PC-3 (cell line): ENCODE results near the gene CERS6. TPM values are rescaled to one million over a fixed set of nuclear protein-coding genes. Genes with fewer than 3 reads are reported as not detected.
"Not testable (repeated sequence)": the region's sequence is repeated elsewhere in the genome, so short reads cannot be mapped to it uniquely, and the experiment has no call there.

Experiments
- ATAC-seq: fragments of 200-7000 bp; cut with Tn5 transposase; 2 replicates; pipeline ENCODE4 v1.9.1; 2020; ENCODE audit warnings: mild to moderate bottlenecking, moderate library complexity
- BruUV-seq: library from RNA; stranded (reverse); fragments of 400-500 nt; replicated peaks from 2 replicates; lab custom pipeline; 2021; lab: Mats Ljungman, UMichigan
- CTCF ChIA-PET: fragments of 300-600 bp; sonication (Branson Sonifier 250); formaldehyde crosslinking; loops from one replicate; lab custom pipeline; 2022; ENCODE audit warnings: antibody characterized with exemption; lab: Charles Lee
- POLR2A ChIA-PET: fragments of 300-600 bp; sonication (Branson Sonifier 250); formaldehyde crosslinking; loops from one replicate; lab custom pipeline; 2022; ENCODE audit warnings: antibody characterized with exemption; ENCODE audit not compliant: unreplicated experiment; lab: Charles Lee
- DNase-seq: peaks from one replicate; pipeline ENCODE4 v3.0.0-alpha.2; 2015
- H2AFZ ChIP-seq: fragments of 300-600 bp; sonication (generic); 2 replicates; pipeline ENCODE4 v1.6.0; 2016; ENCODE audit warnings: antibody characterized with exemption, low read length
- H3F3A ChIP-seq: fragments of 300-600 bp; sonication (generic); one replicate; pipeline ENCODE4 v1.6.0; 2017; ENCODE audit warnings: antibody characterized with exemption, low read length, control low read depth, mild to moderate bottlenecking; ENCODE audit not compliant: unreplicated experiment
- H3K27ac ChIP-seq: fragments of 300-600 bp; sonication (generic); 2 replicates; pipeline ENCODE4 v1.5.1; 2016; ENCODE audit warnings: mild to moderate bottlenecking, low read length
- H3K27me3 ChIP-seq: fragments of 300-600 bp; sonication (generic); 2 replicates; pipeline ENCODE4 v1.6.1; 2016; ENCODE audit warnings: low read length, mixed read lengths
- H3K36me3 ChIP-seq: fragments of 300-600 bp; sonication (generic); 2 replicates; pipeline ENCODE4 v1.6.1; 2016; ENCODE audit warnings: low read depth, mixed run types, low read length, mixed read lengths
- H3K4me1 ChIP-seq: fragments of 300-600 bp; sonication (generic); 2 replicates; pipeline ENCODE4 v1.5.1; 2016; ENCODE audit warnings: low read length; ENCODE audit not compliant: insufficient read depth
- H3K4me2 ChIP-seq: fragments of 300-600 bp; sonication (generic); 2 replicates; pipeline ENCODE4 v1.6.0; 2016; ENCODE audit warnings: low read length
- H3K4me3 ChIP-seq: fragments of 300-600 bp; sonication (generic); 2 replicates; pipeline ENCODE4 v1.5.1; 2016; ENCODE audit warnings: mild to moderate bottlenecking, low read length, mixed read lengths
- H3K79me2 ChIP-seq: fragments of 300-600 bp; sonication (generic); 2 replicates; pipeline ENCODE4 v1.6.1; 2017; ENCODE audit warnings: low read length, mixed read lengths
- H3K9ac ChIP-seq: fragments of 300-600 bp; sonication (generic); 2 replicates; pipeline ENCODE4 v1.6.0; 2016; ENCODE audit warnings: mild to moderate bottlenecking, low read length
- H3K9me2 ChIP-seq: fragments of 300-600 bp; sonication (generic); replicated peaks from 2 replicates; pipeline ENCODE4 v1.6.1; 2016; ENCODE audit warnings: mixed run types, low read length, mixed read lengths
- H3K9me3 ChIP-seq: fragments of 300-600 bp; sonication (generic); 2 replicates; pipeline ENCODE4 v1.6.1; 2016; ENCODE audit warnings: low read length, mixed read lengths
- H4K20me1 ChIP-seq: fragments of 300-600 bp; sonication (generic); 2 replicates; pipeline ENCODE4 v1.6.1; 2016; ENCODE audit warnings: low read length, mixed read lengths
- CTCF ChIP-seq: fragments of 300-600 bp; sonication (generic); conservative IDR thresholded peaks from 2 replicates; pipeline ENCODE4 v1.5.1; 2017; ENCODE audit warnings: antibody characterized with exemption, low read depth, mild to moderate bottlenecking, low read length
- EZH2 ChIP-seq: fragments of 300-600 bp; sonication (generic); IDR thresholded peaks from one replicate; pipeline ENCODE4 v1.6.1; 2017; ENCODE audit warnings: antibody characterized with exemption, mild to moderate bottlenecking, low read length; ENCODE audit not compliant: unreplicated experiment
- EZH2phosphoT487 ChIP-seq: fragments of 300-600 bp; sonication (generic); IDR thresholded peaks from 2 replicates; pipeline ENCODE4 v1.6.1; 2018; ENCODE audit warnings: mild to moderate bottlenecking, antibody characterized with exemption, low read length, borderline replicate concordance
- intact Hi-C: fragments of 100-400 bp; cut with micrococcal nuclease; formaldehyde crosslinking; loops from 2 replicates; pipeline ENCODE4 v1.9.0; 2023
- total RNA-seq: library from RNA; depleted of rRNA; stranded (reverse); fragments of >200 nt; gene quantifications from 2 replicates; pipeline ENCODE4 v1.2.3, GENCODE V29; 2014

Gene CERS6
- total RNA-seq, 1 experiment from 2014 or later = 24.2 TPM

DNA sequence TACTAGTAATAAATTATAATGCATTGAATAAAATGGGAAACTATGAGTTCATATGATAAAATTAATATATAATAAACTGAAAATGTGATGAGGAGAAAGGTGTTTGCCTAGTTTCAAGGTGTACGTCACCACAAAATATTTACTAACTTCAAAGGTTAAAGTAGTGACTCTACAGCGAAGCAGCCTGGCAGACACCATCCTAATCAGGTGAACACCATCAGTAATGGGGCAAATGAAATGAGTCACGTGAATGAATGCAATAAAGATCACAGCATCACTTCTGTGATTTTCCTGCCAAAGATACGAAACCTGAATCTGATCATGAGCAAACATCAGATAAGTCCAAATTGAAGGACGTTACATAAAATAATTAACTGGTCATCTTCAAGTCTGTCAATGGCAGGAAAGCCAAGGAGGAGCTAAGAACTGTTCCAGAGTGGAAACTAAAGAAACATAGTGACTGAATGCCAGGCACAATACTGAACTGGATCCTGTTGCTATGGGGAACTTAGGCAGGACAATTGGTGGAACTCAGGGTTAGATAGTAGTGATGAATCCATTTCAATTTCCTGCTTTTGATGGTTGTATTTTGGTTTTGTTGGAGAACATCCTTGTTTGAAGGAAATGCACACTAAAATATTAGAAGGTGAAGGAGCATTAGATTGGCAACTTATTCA, 334.3 kb downstream of the CERS6 start:
- H3K9me3 ChIP-seq = no peaks in the 10 kb centered on the region
- H3K4me3 ChIP-seq = no peak overlapping the region
- intact Hi-C loops = no loop called here
- no peaks in the 10 kb centered on the region for H4K20me1 ChIP-seq
- POLR2A ChIA-PET = no interaction called here
- no peaks in the 10 kb centered on the region for H3K79me2 ChIP-seq
- CTCF ChIA-PET = no interaction called here
- no peaks in the 10 kb centered on the region for H3K27me3 ChIP-seq
- 0 out of 2 replicates have a peak, but pooled peaks cover 3% of the 10 kb centered on the region for H3K9me2 ChIP-seq
- no peaks in the 10 kb centered on the region for H3K4me1 ChIP-seq
- no peak overlapping the region for H3K27ac ChIP-seq
- no peak for ATAC-seq
- H3K36me3 ChIP-seq = no peaks in the 10 kb centered on the region
- H3K9ac ChIP-seq = no peak overlapping the region
- DNase-seq = no peak
- H2AFZ ChIP-seq = no peak overlapping the region
- no peak overlapping the region for H3K4me2 ChIP-seq
- no peaks in the 10 kb centered on the region for H3F3A ChIP-seq
- BruUV-seq = no TSS peak
- TF ChIP-seq EZH2phosphoT487 (no peak), EZH2 (no peak), CTCF (no peak)

- H3K9me3 ChIP-seq, H3K4me1 ChIP-seq, DNase-seq, H3K9me2 ChIP-seq, H3K4me2 ChIP-seq, H3K4me3 ChIP-seq, H2AFZ ChIP-seq, ATAC-seq, H3K27ac ChIP-seq, CTCF ChIA-PET, H3K36me3 ChIP-seq, BruUV-seq, H3K79me2 ChIP-seq, POLR2A ChIA-PET, H3F3A ChIP-seq, H3K27me3 ChIP-seq, intact Hi-C loops, H3K9ac ChIP-seq, H4K20me1 ChIP-seq: not testable (repeated sequence)
These were observed 335.1 kb downstream of the CERS6 start for GRCh38 chr2:168791140-168791539.

GRCh38 chr2:168793596-168793995, 337.5 kb downstream of the CERS6 start:
- no peaks in the 10 kb centered on the region for H3F3A ChIP-seq
- TF ChIP-seq CTCF (no peak), EZH2phosphoT487 (no peak), EZH2 (no peak)
- CTCF ChIA-PET = no interaction called here
- no peak overlapping the region for H2AFZ ChIP-seq
- H3K9me2 ChIP-seq = 0 out of 2 replicates have a peak, but pooled peaks cover 3% of the 10 kb centered on the region
- no peaks in the 10 kb centered on the region for H3K4me1 ChIP-seq
- BruUV-seq = no TSS peak
- no peak overlapping the region for H3K9ac ChIP-seq
- H3K36me3 ChIP-seq = no peaks in the 10 kb centered on the region
- ATAC-seq (no peak), DNase-seq (no peak)
- no peak overlapping the region for H3K4me3 ChIP-seq
- H4K20me1 ChIP-seq = no peaks in the 10 kb centered on the region
- H3K4me2 ChIP-seq = no peak overlapping the region
- H3K9me3 ChIP-seq = no peaks in the 10 kb centered on the region
- H3K27me3 ChIP-seq = no peaks in the 10 kb centered on the region
- H3K27ac ChIP-seq = no peak overlapping the region
- intact Hi-C loops = no loop called here
- POLR2A ChIA-PET = no interaction called here
- no peaks in the 10 kb centered on the region for H3K79me2 ChIP-seq
